GM19025 (cell line): Measurements from ENCODE around the gene CHST3.
"Not testable (repeated sequence)": the region's sequence is repeated elsewhere in the genome, so short reads cannot be mapped to it uniquely, and the experiment has no call there.

Source experiments
- ATAC-seq: cut with Tn5 transposase; IDR thresholded peaks from one replicate; pipeline ENCODE4 v1.9.1; 2021; ENCODE audit warnings: mild to moderate bottlenecking, low read depth, moderate library complexity; ENCODE audit not compliant: unreplicated experiment

CHST3 gene

GRCh38 chr10:71964098-71964742 lies at the start of gene CHST3:
CHST3 (plus strand) TSS chr10:71964395; CDS start chr10:72005843, 41,448 bp downstream.
- ATAC-seq, result no peak

- no peak for ATAC-seq
These were observed 47.4 kb upstream of the CHST3 start for GRCh38 chr10:71916827-71917226.

GRCh38 chr10:71918992-71919391 lies 45.2 kb upstream of the CHST3 start:
- ATAC-seq, result no peak

- not testable (repeated sequence) for ATAC-seq
These were observed 44.1 kb upstream of the CHST3 start for GRCh38 chr10:71919956-71920539.

GRCh38 chr10:71920540-71921323 lies 43.5 kb upstream of the CHST3 start:
- ATAC-seq, result no peak

- no peak for ATAC-seq
These were observed 42.7 kb upstream of the CHST3 start for GRCh38 chr10:71921324-71922027.

GRCh38 chr10:71923138-71923692 lies 41.0 kb upstream of the CHST3 start:
- no peak for ATAC-seq

- no peak for ATAC-seq
These were observed 39.4 kb upstream of the CHST3 start for GRCh38 chr10:71924771-71925170.

GRCh38 chr10:71927159-71927558 lies 37.0 kb upstream of the CHST3 start:
- ATAC-seq, result no peak

GRCh38 chr10:71927776-71928592 lies 36.2 kb upstream of the CHST3 start:
- no peak for ATAC-seq

GRCh38 chr10:71931295-71931694 lies 32.9 kb upstream of the CHST3 start:
- ATAC-seq, result no peak

- ATAC-seq, result no peak
These were observed 30.5 kb upstream of the CHST3 start for GRCh38 chr10:71933651-71934050.

- ATAC-seq, result no peak
These were observed 26.0 kb upstream of the CHST3 start for GRCh38 chr10:71938211-71938610.

- ATAC-seq, result no peak
These were observed 24.9 kb upstream of the CHST3 start for GRCh38 chr10:71939304-71939703.

- no peak for ATAC-seq
These were observed 24.2 kb upstream of the CHST3 start for GRCh38 chr10:71939861-71940474.

GRCh38 chr10:71940752-71941151 lies 23.4 kb upstream of the CHST3 start:
- no peak for ATAC-seq

GRCh38 chr10:71941318-71941717 lies 22.9 kb upstream of the CHST3 start:
- no peak for ATAC-seq

GRCh38 chr10:71945819-71946474 lies 18.2 kb upstream of the CHST3 start:
- ATAC-seq, result no peak

GRCh38 chr10:71946700-71947099 lies 17.5 kb upstream of the CHST3 start:
- ATAC-seq, result no peak
